Adipocyte (in vitro differentiated cells): ENCODE results near the gene AFTPH.
"Not testable (repeated sequence)": the region's sequence is repeated elsewhere in the genome, so short reads cannot be mapped to it uniquely, and the experiment has no call there.

Experiments used
- DNase-seq: peaks from one replicate; pipeline ENCODE4 v3.0.0-alpha.2; 2015; ENCODE audit warnings: low read depth
- H3K27me3 ChIP-seq: replicated peaks from 2 replicates; pipeline ENCODE4 v1.7.0; 2013; ENCODE audit warnings: mild to moderate bottlenecking, low read length, moderate library complexity; ENCODE audit not compliant: control insufficient read depth, insufficient read depth
- H3K36me3 ChIP-seq: 2 replicates; pipeline ENCODE4 v1.7.0; 2013; ENCODE audit warnings: low read length, mild to moderate bottlenecking, moderate library complexity; ENCODE audit not compliant: control insufficient read depth, insufficient read depth, severe bottlenecking
- H3K4me1 ChIP-seq: 2 replicates; pipeline ENCODE4 v1.7.0; 2013; ENCODE audit warnings: mild to moderate bottlenecking, low read length, moderate library complexity; ENCODE audit not compliant: control insufficient read depth, insufficient read depth
- H3K4me3 ChIP-seq: 2 replicates; pipeline ENCODE4 v1.7.0; 2013; ENCODE audit warnings: mild to moderate bottlenecking, low read length, moderate library complexity
- H3K9ac ChIP-seq: 2 replicates; pipeline ENCODE4 v1.7.0; 2013; ENCODE audit warnings: mild to moderate bottlenecking, low read length, moderate library complexity
- H3K9me3 ChIP-seq: 2 replicates; pipeline ENCODE4 v1.7.0; 2013; ENCODE audit warnings: mild to moderate bottlenecking, low read length, moderate library complexity; ENCODE audit not compliant: control insufficient read depth

Gene AFTPH

DNA sequence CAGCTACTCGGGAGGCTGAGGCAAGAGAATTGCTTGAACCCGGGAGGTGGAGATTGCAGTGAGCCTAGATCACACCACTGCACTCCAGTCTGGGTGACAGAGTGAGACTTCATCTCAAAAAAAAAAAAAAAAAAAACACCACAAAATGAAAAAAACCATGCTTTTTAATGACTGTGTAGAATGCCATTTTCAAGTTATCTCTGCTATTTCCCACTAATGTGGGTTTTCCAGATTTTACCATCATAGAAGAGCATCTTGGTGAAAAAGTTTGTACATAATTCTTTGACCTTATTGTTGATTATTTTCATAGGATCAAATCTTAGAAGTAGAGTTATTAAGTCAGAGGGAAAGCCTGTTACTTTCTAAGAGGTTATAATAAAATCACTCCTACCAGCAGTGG, 6.8 kb downstream of the AFTPH start:
- H3K4me1 ChIP-seq, H3K27me3 ChIP-seq, DNase-seq, H3K9ac ChIP-seq, H3K36me3 ChIP-seq, H3K9me3 ChIP-seq, H3K4me3 ChIP-seq: not testable (repeated sequence)

DNA sequence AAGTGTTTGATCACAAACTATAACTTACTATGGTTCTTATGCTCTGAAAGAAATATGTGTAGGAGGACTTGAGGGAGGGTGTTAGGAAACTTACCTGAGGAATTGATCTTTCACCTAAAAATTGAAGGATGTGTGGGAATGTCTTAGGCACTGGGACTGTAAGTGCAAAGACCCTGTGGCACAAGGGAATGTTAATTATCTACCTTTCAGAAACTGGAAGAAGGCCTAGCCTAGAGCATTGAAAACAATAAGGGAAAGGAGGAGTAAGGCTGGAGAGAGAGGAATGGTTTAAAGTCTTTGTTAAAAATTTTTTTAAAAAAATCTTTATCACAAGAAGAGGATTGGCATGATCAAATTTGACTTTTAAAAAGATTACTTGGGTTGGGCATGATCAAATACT, 7.9 kb downstream of the AFTPH start:
- H3K9me3 ChIP-seq = no peaks in the 10 kb centered on the region
- no peak overlapping the region for H3K9ac ChIP-seq
- no peak for DNase-seq
- H3K36me3 ChIP-seq = no peaks in the 10 kb centered on the region
- H3K4me3 ChIP-seq = no peak overlapping the region
- no peaks in the 10 kb centered on the region for H3K4me1 ChIP-seq
- H3K27me3 ChIP-seq = no peaks in the 10 kb centered on the region

DNA sequence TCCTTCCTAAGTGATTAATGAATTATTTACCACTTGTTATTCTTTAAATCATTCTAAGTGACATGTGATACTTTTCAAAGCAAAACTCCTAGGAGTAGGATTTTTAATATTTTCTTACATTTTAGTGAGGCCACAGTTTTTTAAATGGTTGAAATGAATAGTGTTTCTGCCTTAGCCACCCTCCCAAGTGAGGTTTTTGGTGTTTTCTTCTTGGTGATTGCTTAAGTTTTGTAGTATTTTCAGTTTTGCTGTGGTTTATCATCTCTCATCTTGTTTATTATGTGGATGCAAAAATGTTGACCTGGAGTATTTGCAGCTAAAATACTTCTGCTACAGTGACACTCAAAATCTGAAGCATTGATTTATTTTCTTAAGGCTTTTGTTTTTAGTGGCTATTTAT, 9.8 kb downstream of the AFTPH start:
- DNase-seq = no peak
- Histone ChIP-seq H3K36me3 (no peaks in the 10 kb centered on the region), H3K4me3 (no peak overlapping the region), H3K9me3 (no peaks in the 10 kb centered on the region), H3K4me1 (peaks cover 4% of the 10 kb centered on the region), H3K9ac (no peak overlapping the region), H3K27me3 (no peaks in the 10 kb centered on the region)

DNA sequence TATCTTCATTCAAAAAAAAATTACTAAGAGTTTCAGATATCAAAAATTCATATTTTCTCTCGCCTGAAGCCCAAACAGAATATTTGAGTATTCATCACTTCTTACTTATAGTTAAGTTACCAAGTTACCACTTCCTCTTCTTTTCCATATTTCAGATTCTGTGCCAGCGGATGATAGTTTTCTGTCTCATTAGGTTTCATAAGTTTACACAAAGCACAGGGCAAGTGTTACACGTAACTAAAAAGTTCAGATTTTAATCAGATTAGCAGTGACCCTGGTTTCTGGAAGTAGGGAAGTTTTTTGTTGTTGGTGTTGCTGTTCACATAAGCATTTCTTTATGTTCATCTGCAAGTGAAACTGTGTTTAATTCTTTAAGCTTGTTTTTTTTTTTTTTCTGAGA, 10.2 kb downstream of the AFTPH start:
- peaks cover 9% of the 10 kb centered on the region for H3K4me1 ChIP-seq
- H3K9me3 ChIP-seq = no peaks in the 10 kb centered on the region
- no peak overlapping the region for H3K9ac ChIP-seq
- DNase-seq = no peak
- H3K27me3 ChIP-seq = no peaks in the 10 kb centered on the region
- H3K4me3 ChIP-seq = no peak overlapping the region
- no peaks in the 10 kb centered on the region for H3K36me3 ChIP-seq

DNA sequence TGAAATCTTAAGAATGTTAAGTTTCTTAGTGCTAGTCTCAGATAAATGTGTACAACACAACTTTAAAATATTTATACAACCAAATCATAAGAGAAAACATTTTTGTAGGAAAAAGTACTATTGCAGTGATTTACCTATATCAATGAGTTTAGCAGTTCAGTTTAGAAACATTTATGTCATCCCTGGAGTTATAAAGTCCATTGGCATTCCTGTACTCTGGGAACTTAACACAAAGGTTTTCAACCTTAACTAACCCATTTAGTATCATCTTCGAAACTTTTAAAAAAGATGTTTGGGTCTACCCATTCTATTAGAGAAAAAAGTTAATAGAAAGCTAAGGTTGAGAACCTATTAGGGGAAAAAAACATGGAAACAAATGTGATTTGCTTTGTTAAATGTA, 10.9 kb downstream of the AFTPH start:
- Histone ChIP-seq H3K9me3 (no peaks in the 10 kb centered on the region), H3K36me3 (no peaks in the 10 kb centered on the region), H3K4me3 (no peak overlapping the region), H3K9ac (no peak overlapping the region), H3K27me3 (no peaks in the 10 kb centered on the region), H3K4me1 (peaks cover 9% of the 10 kb centered on the region)
- no peak for DNase-seq

DNA sequence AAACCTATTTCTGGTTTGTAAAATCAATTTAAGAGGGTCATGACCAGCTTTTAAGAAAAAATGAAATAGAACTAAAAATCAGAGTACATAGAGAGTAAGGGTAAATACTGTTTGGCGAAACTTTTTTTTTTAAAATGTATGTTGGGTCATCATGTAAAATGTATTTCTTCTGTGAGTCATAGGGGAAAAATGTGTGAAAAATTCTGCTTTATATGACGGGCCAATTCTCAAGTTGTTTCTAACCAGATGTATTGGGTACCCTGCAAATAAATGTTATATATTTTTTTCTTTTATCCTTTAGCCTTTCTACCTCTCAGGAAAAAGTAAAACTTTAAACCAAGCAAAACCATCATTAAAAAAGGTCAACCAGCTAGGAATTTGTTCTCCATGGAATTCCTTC, 13.9 kb downstream of the AFTPH start:
- H3K36me3 ChIP-seq = no peaks in the 10 kb centered on the region
- peak; percentile 54 for DNase-seq

DNA sequence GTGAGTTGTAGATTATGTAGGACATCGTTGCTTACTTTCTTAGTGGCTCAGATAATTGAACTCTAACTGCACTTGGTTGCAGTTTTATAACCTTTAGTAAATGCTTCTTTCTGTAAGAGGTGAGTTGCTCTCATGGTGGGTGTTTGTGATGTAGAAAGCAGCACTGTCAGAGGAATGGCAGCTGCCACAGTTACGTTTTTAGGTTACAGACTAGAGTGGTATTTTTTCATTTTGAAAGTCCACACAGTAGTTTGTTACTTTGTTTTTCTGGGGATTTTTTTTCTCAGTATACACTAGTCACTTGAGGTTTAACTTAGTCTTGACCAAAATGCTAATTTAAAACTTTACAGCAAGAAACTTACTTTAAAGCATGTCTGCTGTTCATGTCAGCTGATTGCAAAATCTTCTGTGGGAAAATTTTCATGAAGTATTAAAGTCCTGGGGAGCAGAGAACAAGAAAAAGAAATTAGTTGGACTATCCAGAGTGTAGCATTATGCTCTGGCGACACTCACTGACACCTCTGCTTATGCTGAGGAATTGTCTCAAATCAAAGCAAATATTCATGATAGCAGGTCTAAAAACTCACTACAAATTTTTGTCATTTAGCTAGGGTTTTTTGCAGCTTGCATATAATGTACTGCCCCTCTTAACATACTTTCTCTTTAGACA, 14.8 kb downstream of the AFTPH start:
- H3K4me3 ChIP-seq = no peak overlapping the region
- H3K9ac ChIP-seq = no peak overlapping the region
- no peaks in the 10 kb centered on the region for H3K9me3 ChIP-seq
- no peaks in the 10 kb centered on the region for H3K36me3 ChIP-seq
- H3K4me1 ChIP-seq = peaks cover 20% of the 10 kb centered on the region
- no peaks in the 10 kb centered on the region for H3K27me3 ChIP-seq
- peak; percentile 36 for DNase-seq

More for the DNA sequence above, 13.9 kb downstream of the AFTPH start:
- H3K4me1 ChIP-seq = peaks cover 13% of the 10 kb centered on the region
- no peak overlapping the region for H3K9ac ChIP-seq
- H3K4me3 ChIP-seq = no peak overlapping the region
- H3K27me3 ChIP-seq = no peaks in the 10 kb centered on the region
- no peaks in the 10 kb centered on the region for H3K9me3 ChIP-seq

DNA sequence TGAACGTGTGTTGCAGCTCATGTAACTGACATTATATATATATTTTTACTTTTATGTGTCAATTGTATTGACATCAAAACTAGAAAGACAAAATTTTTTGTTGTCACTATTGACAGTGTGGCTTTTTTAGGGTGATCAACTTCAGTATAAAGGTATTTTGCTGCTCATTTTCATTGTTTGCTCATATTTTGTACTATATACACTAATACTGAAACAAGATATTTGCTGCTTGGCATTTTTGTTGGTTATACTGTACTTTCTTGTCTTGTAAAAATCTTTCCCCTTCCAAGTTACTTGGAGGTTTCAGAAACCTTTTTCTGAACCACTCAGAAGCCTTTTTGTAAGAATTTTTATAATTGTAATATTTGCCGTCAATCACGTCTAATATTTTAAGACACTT, 16.5 kb downstream of the AFTPH start:
- no peak overlapping the region for H3K4me3 ChIP-seq
- H3K9me3 ChIP-seq = no peaks in the 10 kb centered on the region
- no peaks in the 10 kb centered on the region for H3K27me3 ChIP-seq
- H3K9ac ChIP-seq = no peak overlapping the region
- no peak for DNase-seq
- peaks cover 20% of the 10 kb centered on the region for H3K4me1 ChIP-seq
- no peaks in the 10 kb centered on the region for H3K36me3 ChIP-seq

DNA sequence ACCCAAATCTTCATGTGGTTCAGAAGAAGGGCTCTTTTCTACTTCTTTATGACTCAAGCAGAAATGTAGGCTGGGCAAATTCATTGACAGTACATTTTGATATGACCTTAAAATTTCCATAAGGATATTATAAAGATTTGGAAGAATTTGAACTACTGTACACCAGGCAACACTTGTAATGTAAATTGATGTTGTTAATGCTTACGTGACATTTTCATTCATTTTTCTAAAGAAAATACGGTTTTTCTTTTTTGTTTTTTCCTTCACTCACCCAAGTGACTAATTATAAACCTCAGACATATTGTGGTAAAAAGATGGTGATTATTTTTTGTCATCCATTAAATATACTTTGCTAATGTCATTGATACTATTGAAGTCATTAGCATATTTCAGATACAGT, 17.4 kb downstream of the AFTPH start:
- Histone ChIP-seq H3K9ac (no peak overlapping the region), H3K36me3 (no peaks in the 10 kb centered on the region), H3K9me3 (no peaks in the 10 kb centered on the region), H3K4me1 (peaks cover 20% of the 10 kb centered on the region), H3K27me3 (no peaks in the 10 kb centered on the region), H3K4me3 (no peak overlapping the region)
- no peak for DNase-seq

DNA sequence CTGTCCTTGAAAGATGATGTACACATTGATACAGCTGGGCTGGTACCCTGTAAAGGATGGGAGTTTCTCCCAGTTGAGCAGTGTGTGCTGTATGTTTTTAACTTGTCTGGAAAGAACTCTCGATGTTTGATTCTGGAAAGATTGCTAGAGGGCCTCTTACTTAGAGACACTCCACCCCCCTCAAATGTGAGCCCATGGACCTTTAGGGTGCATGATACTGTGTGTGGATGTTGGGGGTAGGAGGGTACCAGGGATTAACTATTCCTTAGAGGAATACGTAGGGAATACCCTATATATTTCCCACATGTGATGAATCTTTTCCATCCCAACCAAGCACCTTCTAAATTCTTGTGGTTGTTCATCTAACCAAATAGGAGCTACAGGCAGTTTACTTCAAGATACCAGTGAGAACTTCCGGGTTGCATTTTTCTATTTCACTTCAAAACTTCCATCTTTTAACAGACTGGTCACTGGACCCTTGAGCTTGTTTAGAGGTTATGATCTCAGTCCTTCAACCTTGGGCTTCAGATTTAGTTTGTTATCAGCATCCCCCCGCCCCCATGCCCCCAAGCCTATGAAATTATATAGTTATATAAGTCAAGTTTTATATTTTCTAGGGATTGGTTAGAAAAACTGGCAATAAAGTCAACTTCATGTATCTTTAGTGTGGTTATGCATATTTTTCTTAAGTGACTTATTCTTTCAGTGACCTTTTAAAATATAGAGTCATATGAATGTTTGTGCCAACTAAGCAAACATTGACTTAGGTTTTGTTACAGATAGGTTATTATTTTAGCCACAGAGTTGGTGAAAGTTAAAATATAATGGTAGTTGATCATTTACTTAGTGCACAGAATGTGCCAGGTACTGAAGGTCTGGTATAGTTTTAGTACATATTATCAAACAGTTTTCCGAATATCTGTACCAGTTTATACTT, 18.2 kb downstream of the AFTPH start:
- Histone ChIP-seq H3K9ac (no peak overlapping the region), H3K36me3 (no peaks in the 10 kb centered on the region), H3K4me3 (no peak overlapping the region), H3K27me3 (no peaks in the 10 kb centered on the region), H3K9me3 (no peaks in the 10 kb centered on the region), H3K4me1 (peaks cover 20% of the 10 kb centered on the region)
- DNase-seq = no peak

DNA sequence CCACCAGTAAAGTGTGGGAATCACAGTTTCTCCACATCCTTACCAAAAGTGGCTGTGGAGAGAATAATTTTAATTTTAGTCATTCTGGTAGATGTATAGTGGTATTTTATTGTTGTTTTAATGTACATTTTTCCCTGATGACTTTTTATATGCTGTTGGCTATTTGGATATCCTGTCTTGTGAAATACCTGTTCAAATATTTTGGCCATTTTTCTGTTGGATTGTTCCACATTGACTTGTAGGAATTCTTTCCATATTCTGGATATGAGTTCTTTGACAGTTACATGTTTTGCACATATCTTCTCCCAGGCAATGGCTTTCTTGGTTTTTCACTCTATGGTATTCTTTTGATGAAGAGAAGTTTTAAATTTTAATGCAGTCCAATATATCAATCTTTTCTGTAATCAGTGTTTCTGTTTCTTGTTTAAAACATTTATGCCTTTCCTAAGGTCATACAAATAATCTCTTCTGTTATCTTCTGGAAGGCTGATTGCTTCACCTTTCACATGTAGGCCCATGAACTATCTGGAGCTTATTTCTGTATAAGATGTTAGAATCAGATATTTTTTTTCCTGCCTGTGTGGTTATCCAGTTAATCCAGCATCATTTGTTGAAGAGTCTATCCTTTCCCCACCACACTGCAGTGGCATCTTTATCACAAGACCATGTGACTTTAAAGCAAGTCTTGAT, 19.0 kb downstream of the AFTPH start:
- Histone ChIP-seq H3K4me1 (peaks cover 20% of the 10 kb centered on the region), H3K4me3 (no peak overlapping the region), H3K9ac (no peak overlapping the region), H3K9me3 (no peaks in the 10 kb centered on the region), H3K36me3 (no peaks in the 10 kb centered on the region), H3K27me3 (no peaks in the 10 kb centered on the region)
- DNase-seq = peak; percentile 30
